Panc1 (cell line): ENCODE measurements around the gene TMEM242. TPM values are rescaled to one million over a fixed set of nuclear protein-coding genes. Genes with fewer than 3 reads are reported as not detected.

Experiments used
- ATAC-seq: fragments of 200-7000 bp; cut with Tn5 transposase; 2 replicates; pipeline ENCODE4 v1.9.1; 2020; ENCODE audit warnings: mild to moderate bottlenecking, moderate library complexity
- BruUV-seq: library from RNA; stranded (reverse); fragments of 400-500 nt; replicated peaks from 2 replicates; lab custom pipeline; 2021; lab: Mats Ljungman, UMichigan
- CTCF ChIA-PET: fragments of 300-600 bp; sonication (Branson Sonifier 250); formaldehyde crosslinking; loops from one replicate; lab custom pipeline; 2022; ENCODE audit warnings: antibody characterized with exemption; lab: Charles Lee
- POLR2A ChIA-PET: fragments of 300-600 bp; sonication (Branson Sonifier 250); formaldehyde crosslinking; loops from one replicate; lab custom pipeline; 2022; ENCODE audit warnings: antibody characterized with exemption; lab: Charles Lee
- DNase-seq: peaks from one replicate; pipeline ENCODE4 v3.0.0-alpha.2; 2010; ENCODE audit warnings: low read depth, low spot score
- H3K27ac ChIP-seq: 2 replicates; pipeline ENCODE4 v1.5.1; 2011; ENCODE audit warnings: mild to moderate bottlenecking, low read length, inconsistent platforms
- H3K27me3 ChIP-seq: fragments of 200-500 bp; sonication (Bioruptor generic); 2 replicates; pipeline ENCODE4 v1.6.0; 2014; ENCODE audit warnings: low read length, inconsistent platforms; ENCODE audit not compliant: control insufficient read depth, insufficient read depth
- H3K36me3 ChIP-seq: fragments of 200-500 bp; sonication (Bioruptor generic); 2 replicates; pipeline ENCODE4 v1.5.1; 2014; ENCODE audit warnings: inconsistent platforms, mild to moderate bottlenecking, low read length, moderate library complexity; ENCODE audit not compliant: control insufficient read depth, insufficient read depth
- H3K4me1 ChIP-seq: 2 replicates; pipeline ENCODE4 v1.5.1; 2011; ENCODE audit warnings: inconsistent platforms, mild to moderate bottlenecking, low read length, moderate library complexity; ENCODE audit not compliant: control insufficient read depth, insufficient read depth
- H3K4me3 ChIP-seq, 2 experiments: 2 replicates each; pipeline ENCODE4 v1.5.1; 2011 to 2012; ENCODE audit warnings: low read depth in 2 of 2, low read length in 2 of 2, mild to moderate bottlenecking in 2 of 2, inconsistent platforms in 1 of 2, moderate library complexity in 1 of 2
- H3K9me3 ChIP-seq: fragments of 200-500 bp; sonication (Bioruptor generic); 2 replicates; pipeline ENCODE4 v1.5.1; 2014; ENCODE audit warnings: low read depth, mild to moderate bottlenecking, inconsistent platforms, low read length, moderate library complexity; ENCODE audit not compliant: control insufficient read depth, insufficient read depth
- POLR2AphosphoS5 ChIP-seq: IDR thresholded peaks from 2 replicates; pipeline ENCODE4 v1.6.1; 2012; ENCODE audit warnings: mild to moderate bottlenecking, low read depth, low read length, moderate library complexity
- SIN3A ChIP-seq: IDR thresholded peaks from 2 replicates; pipeline ENCODE4 v1.6.1; 2012; ENCODE audit warnings: low read depth, mild to moderate bottlenecking, low read length, moderate library complexity, borderline replicate concordance; ENCODE audit not compliant: insufficient read depth
- TCF7L2 ChIP-seq: IDR thresholded peaks from 2 replicates; pipeline ENCODE4 v1.6.1; 2011; ENCODE audit warnings: mild to moderate bottlenecking, low read depth, low read length, inconsistent platforms
- in situ Hi-C: cut with HindIII; loops from 2 replicates; pipeline ENCODE4 v1.10.0; 2016; ENCODE audit warnings: low sequenced_read_pairs, low pct_unique_long_range_greater_than_20kb
- intact Hi-C: fragments of 100-400 bp; cut with micrococcal nuclease; formaldehyde crosslinking; loops from one replicate; pipeline ENCODE4 v1.10.0; 2022; ENCODE audit not compliant: unreplicated experiment
- total RNA-seq: library from RNA; stranded (reverse); gene quantifications from one replicate; pipeline ENCODE4 v1.2.1, GENCODE V29; 2021; ENCODE audit not compliant: unreplicated experiment
- TF ChIP-seq, protein P1 (sequence below): fragments of 450-650 bp; IDR thresholded peaks from 2 replicates; pipeline ENCODE4 v1.5.1; 2017; ENCODE audit warnings: mild to moderate bottlenecking
- TF ChIP-seq, protein P2 (sequence below), 2 experiments: IDR thresholded peaks; 2 replicates each; pipeline ENCODE4 v1.6.1; 2011 to 2012; ENCODE audit warnings: low read depth in 2 of 2, control low read depth in 1 of 2, low read length in 1 of 2, mild to moderate bottlenecking in 1 of 2, moderate library complexity in 1 of 2; ENCODE audit not compliant: insufficient read depth in 1 of 2

TMEM242 gene
- total RNA-seq, 1 experiment from 2014 or later: 6.8 TPM

DNA sequence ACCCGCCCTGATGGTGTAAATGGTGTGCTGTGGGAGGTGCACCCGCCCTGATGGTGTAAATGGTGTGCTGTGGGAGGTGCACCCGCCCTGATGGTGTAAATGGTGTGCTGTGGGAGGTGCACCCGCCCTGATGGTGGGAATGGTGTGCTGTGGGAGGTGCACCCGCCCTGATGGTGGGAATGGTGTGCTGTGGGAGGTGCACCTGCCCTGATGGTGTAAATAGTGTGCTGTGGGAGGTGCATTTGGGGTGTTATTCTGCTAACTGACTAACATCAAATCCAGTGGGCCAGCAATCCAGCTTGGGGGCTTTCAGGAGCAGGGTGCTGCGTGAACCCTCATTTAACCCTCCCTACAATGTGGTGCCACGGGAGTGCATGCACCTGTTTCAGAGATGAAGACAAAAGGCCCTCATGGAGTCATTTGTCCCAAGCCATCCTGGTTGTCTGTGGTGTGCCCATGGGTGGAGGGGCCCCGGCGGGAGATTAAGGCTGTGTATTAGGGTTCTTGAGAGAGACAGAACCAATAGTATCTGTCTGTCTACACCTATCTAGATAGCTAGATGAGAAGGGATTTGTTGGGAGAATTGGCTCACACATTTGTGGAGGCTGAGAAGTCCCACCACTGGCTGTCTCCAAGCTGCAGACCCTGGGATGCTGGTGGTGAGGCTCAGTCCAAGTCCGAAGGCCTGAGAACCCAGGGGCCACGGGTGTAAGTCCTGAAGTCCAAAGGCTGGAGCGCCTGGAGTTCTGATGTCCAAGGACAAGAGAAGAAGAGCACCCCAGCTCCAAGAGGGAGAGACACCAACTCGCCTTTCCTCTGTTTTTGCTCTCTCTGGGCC lies 39.2 kb downstream of the TMEM242 start:
- Histone ChIP-seq H3K4me1 (no peaks in the 10 kb centered on the region), H3K27me3 (no peaks in the 10 kb centered on the region), H3K9me3 (no peaks in the 10 kb centered on the region), H3K27ac (no peak overlapping the region), H3K36me3 (no peaks in the 10 kb centered on the region), H3K4me3 (no peak overlapping the region)
- TF ChIP-seq POLR2AphosphoS5 (no peak), TCF7L2 (no peak)
- TF ChIP-seq, protein P1, sequence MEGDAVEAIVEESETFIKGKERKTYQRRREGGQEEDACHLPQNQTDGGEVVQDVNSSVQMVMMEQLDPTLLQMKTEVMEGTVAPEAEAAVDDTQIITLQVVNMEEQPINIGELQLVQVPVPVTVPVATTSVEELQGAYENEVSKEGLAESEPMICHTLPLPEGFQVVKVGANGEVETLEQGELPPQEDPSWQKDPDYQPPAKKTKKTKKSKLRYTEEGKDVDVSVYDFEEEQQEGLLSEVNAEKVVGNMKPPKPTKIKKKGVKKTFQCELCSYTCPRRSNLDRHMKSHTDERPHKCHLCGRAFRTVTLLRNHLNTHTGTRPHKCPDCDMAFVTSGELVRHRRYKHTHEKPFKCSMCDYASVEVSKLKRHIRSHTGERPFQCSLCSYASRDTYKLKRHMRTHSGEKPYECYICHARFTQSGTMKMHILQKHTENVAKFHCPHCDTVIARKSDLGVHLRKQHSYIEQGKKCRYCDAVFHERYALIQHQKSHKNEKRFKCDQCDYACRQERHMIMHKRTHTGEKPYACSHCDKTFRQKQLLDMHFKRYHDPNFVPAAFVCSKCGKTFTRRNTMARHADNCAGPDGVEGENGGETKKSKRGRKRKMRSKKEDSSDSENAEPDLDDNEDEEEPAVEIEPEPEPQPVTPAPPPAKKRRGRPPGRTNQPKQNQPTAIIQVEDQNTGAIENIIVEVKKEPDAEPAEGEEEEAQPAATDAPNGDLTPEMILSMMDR: no peak
- no peak for DNase-seq
- POLR2A ChIA-PET: interaction anchor here (0.6 kb wide), 1 partner anchor 9 kb away, joined by 9 read pairs; no protein-coding TSS in a partner anchor
- in situ Hi-C loops (no loop called here), intact Hi-C loops (no loop called here)
- ATAC-seq: no peak
- no TSS peak for BruUV-seq
- CTCF ChIA-PET: no interaction called here

DNA sequence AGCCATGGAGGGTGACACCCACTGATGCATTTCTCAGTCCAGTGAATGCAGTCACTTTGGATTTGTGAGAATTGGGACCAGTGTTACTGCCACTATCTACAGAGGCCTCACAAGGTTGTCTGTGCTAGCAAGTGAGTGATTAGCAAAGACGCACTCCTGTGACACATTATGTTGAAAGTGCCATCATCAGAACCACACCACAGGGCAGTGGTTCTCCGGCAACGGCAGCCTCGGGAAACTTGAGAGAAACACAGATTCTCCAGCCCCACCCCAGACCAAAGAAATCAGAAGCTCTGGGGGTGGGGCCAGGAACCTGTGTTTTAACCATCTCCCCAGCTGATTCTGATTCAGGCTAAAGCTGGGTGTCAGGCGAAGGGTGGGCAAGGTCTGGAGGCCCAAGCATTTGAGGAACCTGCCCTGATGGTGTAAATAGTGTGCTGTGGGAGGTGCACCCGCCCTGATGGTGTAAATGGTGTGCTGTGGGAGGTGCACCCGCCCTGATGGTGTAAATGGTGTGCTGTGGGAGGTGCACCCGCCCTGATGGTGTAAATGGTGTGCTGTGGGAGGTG lies 39.9 kb downstream of the TMEM242 start:
- ATAC-seq (0 out of 2 replicates have a peak, but pooled peaks have one; percentile 34), DNase-seq (no peak)
- intact Hi-C loops: no loop called here
- H3K4me3 ChIP-seq: no peak overlapping the region
- no peaks in the 10 kb centered on the region for H3K4me1 ChIP-seq
- H3K36me3 ChIP-seq: no peaks in the 10 kb centered on the region
- ChIA-PET CTCF (no interaction called here), POLR2A (interaction anchor here (0.6 kb wide), 1 partner anchor 9 kb away, joined by 9 read pairs; no protein-coding TSS in a partner anchor)
- in situ Hi-C loops: no loop called here
- H3K9me3 ChIP-seq: no peaks in the 10 kb centered on the region
- no peak overlapping the region for H3K27ac ChIP-seq
- TF ChIP-seq SIN3A (no peak), POLR2AphosphoS5 (no peak), TCF7L2 (no peak)
- TF ChIP-seq, protein P1: no peak
- TF ChIP-seq, protein P2, sequence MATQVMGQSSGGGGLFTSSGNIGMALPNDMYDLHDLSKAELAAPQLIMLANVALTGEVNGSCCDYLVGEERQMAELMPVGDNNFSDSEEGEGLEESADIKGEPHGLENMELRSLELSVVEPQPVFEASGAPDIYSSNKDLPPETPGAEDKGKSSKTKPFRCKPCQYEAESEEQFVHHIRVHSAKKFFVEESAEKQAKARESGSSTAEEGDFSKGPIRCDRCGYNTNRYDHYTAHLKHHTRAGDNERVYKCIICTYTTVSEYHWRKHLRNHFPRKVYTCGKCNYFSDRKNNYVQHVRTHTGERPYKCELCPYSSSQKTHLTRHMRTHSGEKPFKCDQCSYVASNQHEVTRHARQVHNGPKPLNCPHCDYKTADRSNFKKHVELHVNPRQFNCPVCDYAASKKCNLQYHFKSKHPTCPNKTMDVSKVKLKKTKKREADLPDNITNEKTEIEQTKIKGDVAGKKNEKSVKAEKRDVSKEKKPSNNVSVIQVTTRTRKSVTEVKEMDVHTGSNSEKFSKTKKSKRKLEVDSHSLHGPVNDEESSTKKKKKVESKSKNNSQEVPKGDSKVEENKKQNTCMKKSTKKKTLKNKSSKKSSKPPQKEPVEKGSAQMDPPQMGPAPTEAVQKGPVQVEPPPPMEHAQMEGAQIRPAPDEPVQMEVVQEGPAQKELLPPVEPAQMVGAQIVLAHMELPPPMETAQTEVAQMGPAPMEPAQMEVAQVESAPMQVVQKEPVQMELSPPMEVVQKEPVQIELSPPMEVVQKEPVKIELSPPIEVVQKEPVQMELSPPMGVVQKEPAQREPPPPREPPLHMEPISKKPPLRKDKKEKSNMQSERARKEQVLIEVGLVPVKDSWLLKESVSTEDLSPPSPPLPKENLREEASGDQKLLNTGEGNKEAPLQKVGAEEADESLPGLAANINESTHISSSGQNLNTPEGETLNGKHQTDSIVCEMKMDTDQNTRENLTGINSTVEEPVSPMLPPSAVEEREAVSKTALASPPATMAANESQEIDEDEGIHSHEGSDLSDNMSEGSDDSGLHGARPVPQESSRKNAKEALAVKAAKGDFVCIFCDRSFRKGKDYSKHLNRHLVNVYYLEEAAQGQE (IDR thresholded peaks at IDR 0.05; ENCODE audit: insufficient read depth in 1 of 2, low read depth in 2 of 2, low read length in 1 of 2): no peak
- no peaks in the 10 kb centered on the region for H3K27me3 ChIP-seq
- BruUV-seq: no TSS peak
